H1 (cell line): ENCODE measurements around the gene KCNA5. TPM values are rescaled to one million over a fixed set of nuclear protein-coding genes. Genes with fewer than 3 reads are reported as not detected.

ENCODE experiments used
- CTCF ChIA-PET: fragments of 300-600 bp; sonication (Branson Sonifier 250); formaldehyde crosslinking; loops from one replicate; lab custom pipeline; 2021; ENCODE audit not compliant: partially characterized antibody; lab: Charles Lee
- POLR2A ChIA-PET: fragments of 300-600 bp; sonication (Branson Sonifier 250); formaldehyde crosslinking; loops from one replicate; lab custom pipeline; 2021; ENCODE audit warnings: inconsistent platforms; ENCODE audit not compliant: partially characterized antibody; lab: Charles Lee
- DNase-seq, 2 experiments: peaks; one replicate each; pipeline versions ENCODE4 v3.0.0 to v3.0.0-alpha.2; 2010 to 2022; ENCODE audit warnings: low spot score in 2 of 2, low read depth in 1 of 2, mixed read lengths in 1 of 2
- FAIRE-seq: peaks from 2 replicates; lab custom pipeline; 2011; peaks lifted over from hg19 to GRCh38; lab: Jason Lieb, UNC
- H2AFZ ChIP-seq: 2 replicates; pipeline ENCODE4 v1.8.1; 2012; ENCODE audit warnings: low read length, inconsistent platforms
- H2AK5ac ChIP-seq: 2 replicates; pipeline ENCODE4 v1.6.1; 2013; ENCODE audit warnings: low read depth, low read length
- H2BK120ac ChIP-seq: replicated peaks from 2 replicates; pipeline ENCODE3; 2013; ENCODE audit warnings: low read depth, low read length, inconsistent platforms
- H2BK12ac ChIP-seq: 2 replicates; pipeline ENCODE4 v1.6.1; 2013; ENCODE audit warnings: low read depth, low read length
- H2BK15ac ChIP-seq: 2 replicates; pipeline ENCODE4 v1.6.1; 2013; ENCODE audit warnings: low read length
- H2BK20ac ChIP-seq: 2 replicates; pipeline ENCODE4 v1.6.1; 2013; ENCODE audit warnings: low read length
- H2BK5ac ChIP-seq: 2 replicates; pipeline ENCODE4 v1.6.1; 2013; ENCODE audit warnings: low read depth, low read length
- H3K14ac ChIP-seq: 2 replicates; pipeline ENCODE4 v1.6.1; 2013; ENCODE audit warnings: inconsistent platforms; ENCODE audit not compliant: insufficient read length
- H3K18ac ChIP-seq: 2 replicates; pipeline ENCODE4 v1.6.1; 2013; ENCODE audit warnings: low read length; ENCODE audit errors: extremely low read depth
- H3K23ac ChIP-seq: 2 replicates; pipeline ENCODE4 v1.6.1; 2013; ENCODE audit warnings: inconsistent platforms; ENCODE audit not compliant: insufficient read length
- H3K23me2 ChIP-seq: 2 replicates; pipeline ENCODE4 v1.6.1; 2013; ENCODE audit warnings: low read depth, low read length
- H3K27ac ChIP-seq: 2 replicates; pipeline ENCODE4 v1.6.1; 2011; ENCODE audit warnings: low read depth, low read length, inconsistent platforms
- H3K27me3 ChIP-seq, 4 experiments: replicated peaks in 1 of 4; 1 replicate in 1 of 4; 2 replicates in 3 of 4; pipeline versions ENCODE4 v1.6.1 to v1.8.1; 2011 to 2013; ENCODE audit warnings: low read length in 3 of 4, mild to moderate bottlenecking in 3 of 4, inconsistent platforms in 2 of 4, mixed read lengths in 2 of 4, moderate library complexity in 1 of 4; ENCODE audit not compliant: control insufficient read depth in 3 of 4, insufficient read depth in 3 of 4; ENCODE audit errors: extremely low read depth in 1 of 4
- H3K36me3 ChIP-seq, 4 experiments: 2 replicates each; pipeline versions ENCODE4 v1.6.1 to v1.8.1; 2011 to 2013; ENCODE audit warnings: mild to moderate bottlenecking in 4 of 4, low read length in 3 of 4, moderate library complexity in 2 of 4, control low read depth in 1 of 4, inconsistent platforms in 1 of 4; ENCODE audit not compliant: insufficient read depth in 4 of 4, control insufficient read depth in 2 of 4
- H3K4ac ChIP-seq: replicated peaks from 2 replicates; pipeline ENCODE3; 2013; ENCODE audit warnings: low read length, low read depth, mixed read lengths, inconsistent platforms; ENCODE audit not compliant: insufficient read length
- H3K4me1 ChIP-seq, 4 experiments: replicated peaks in 1 of 4; 1 replicate in 1 of 4; 2 replicates in 3 of 4; pipeline versions ENCODE4 v1.6.1 to v1.8.1; 2011 to 2013; ENCODE audit warnings: low read length in 3 of 4, inconsistent platforms in 2 of 4, mixed read lengths in 1 of 4; ENCODE audit not compliant: insufficient read depth in 4 of 4, control insufficient read depth in 3 of 4
- H3K4me2 ChIP-seq, 2 experiments: 2 replicates each; pipeline versions ENCODE4 v1.6.1 to v1.8.1; 2011 to 2013; ENCODE audit warnings: low read depth in 2 of 2, low read length in 2 of 2, control low read depth in 1 of 2, inconsistent platforms in 1 of 2, mild to moderate bottlenecking in 1 of 2; ENCODE audit not compliant: insufficient read depth in 1 of 2
- H3K4me3 ChIP-seq, 4 experiments: fragments of 200-600, 300-600 bp in 1 of 4; sonication (generic), shearing (Covaris generic), sonication (Bioruptor Twin) in 1 of 4; 2 replicates each; pipeline versions ENCODE4 v1.5.1 to v1.8.1; 2011 to 2016; ENCODE audit warnings: low read length in 4 of 4, low read depth in 3 of 4, control low read depth in 2 of 4, inconsistent platforms in 2 of 4, mild to moderate bottlenecking in 2 of 4, mixed read lengths in 1 of 4, moderate library complexity in 1 of 4; ENCODE audit not compliant: insufficient read depth in 2 of 4; ENCODE audit errors: extremely low read depth in 1 of 4
- H3K56ac ChIP-seq: replicated peaks from 2 replicates; pipeline ENCODE3; 2013; ENCODE audit warnings: low read depth, mild to moderate bottlenecking, mixed read lengths, low read length, inconsistent platforms; ENCODE audit not compliant: insufficient read length
- H3K79me1 ChIP-seq: 2 replicates; pipeline ENCODE4 v1.6.1; 2013; ENCODE audit warnings: low read depth, low read length, control low read depth
- H3K79me2 ChIP-seq, 2 experiments: 2 replicates each; pipeline versions ENCODE4 v1.6.1 to v1.8.1; 2012 to 2013; ENCODE audit warnings: low read length in 2 of 2, mild to moderate bottlenecking in 2 of 2, inconsistent platforms in 1 of 2; ENCODE audit not compliant: insufficient read depth in 2 of 2, control insufficient read depth in 1 of 2
- H3K9ac ChIP-seq, 4 experiments: replicated peaks in 1 of 4; 1 replicate in 1 of 4; 2 replicates in 3 of 4; pipeline versions ENCODE4 v1.6.1 to v1.8.1; 2011 to 2013; ENCODE audit warnings: low read depth in 3 of 4, low read length in 3 of 4, control low read depth in 2 of 4, mild to moderate bottlenecking in 2 of 4, moderate library complexity in 2 of 4, inconsistent platforms in 1 of 4; ENCODE audit errors: extremely low read depth in 1 of 4
- H3K9me3 ChIP-seq, 2 experiments: 2 replicates each; pipeline versions ENCODE4 v1.6.1 to v1.8.1; 2012 to 2013; ENCODE audit warnings: mild to moderate bottlenecking in 2 of 2, moderate library complexity in 2 of 2, control low read depth in 1 of 2, inconsistent platforms in 1 of 2, low read depth in 1 of 2, low read length in 1 of 2, mixed read lengths in 1 of 2; ENCODE audit not compliant: insufficient read depth in 2 of 2
- H4K20me1 ChIP-seq, 2 experiments: replicated peaks in 1 of 2; 2 replicates each; pipeline versions ENCODE3 to v1.8.1; 2011 to 2013; ENCODE audit warnings: inconsistent platforms in 2 of 2, low read length in 2 of 2, mild to moderate bottlenecking in 1 of 2; ENCODE audit not compliant: insufficient read depth in 2 of 2, control insufficient read depth in 1 of 2
- H4K5ac ChIP-seq: 2 replicates; pipeline ENCODE4 v1.6.1; 2013; ENCODE audit warnings: low read length, low read depth, mixed read lengths, inconsistent platforms; ENCODE audit not compliant: insufficient read length
- H4K8ac ChIP-seq: 2 replicates; pipeline ENCODE4 v1.8.0; 2013; ENCODE audit warnings: mild to moderate bottlenecking, moderate library complexity, low read length, inconsistent platforms; ENCODE audit not compliant: insufficient read depth; ENCODE audit errors: extremely low read depth
- H4K91ac ChIP-seq: replicated peaks from 2 replicates; pipeline ENCODE3; 2013; ENCODE audit warnings: low read length, mixed read lengths, inconsistent platforms; ENCODE audit not compliant: insufficient read length
- ATF3 ChIP-seq: IDR thresholded peaks from 2 replicates; pipeline ENCODE4 v1.6.1; 2011; ENCODE audit warnings: low read depth, mild to moderate bottlenecking, low read length; ENCODE audit not compliant: insufficient read depth
- CBX5 ChIP-seq: fragments of 300-800, 300-1000 bp; sonication (generic); IDR thresholded peaks from 2 replicates; pipeline ENCODE4 v1.7.1; 2016; ENCODE audit warnings: antibody characterized with exemption, low read length, low read depth
- GTF2F1 ChIP-seq: IDR thresholded peaks from 2 replicates; pipeline ENCODE4 v1.6.1; 2012; ENCODE audit warnings: low read depth, low read length, improper control_type of control experiment, borderline replicate concordance
- HDAC6 ChIP-seq: IDR thresholded peaks from one replicate; pipeline ENCODE4 v1.7.1; 2012; ENCODE audit warnings: low read depth, mild to moderate bottlenecking, inconsistent platforms, low read length, moderate library complexity
- JUN ChIP-seq: IDR thresholded peaks from 2 replicates; pipeline ENCODE4 v1.6.1; 2011; ENCODE audit warnings: low read depth, mild to moderate bottlenecking, improper control_type of control experiment, low read length
- KDM4A ChIP-seq: IDR thresholded peaks from one replicate; pipeline ENCODE4 v1.7.1; 2012; ENCODE audit warnings: low read depth, mild to moderate bottlenecking, moderate library complexity, low read length, inconsistent platforms; ENCODE audit not compliant: severe bottlenecking
- POLR2AphosphoS5 ChIP-seq: IDR thresholded peaks from 2 replicates; pipeline ENCODE4 v1.6.1; 2011; ENCODE audit warnings: low read depth, low read length
- SP1 ChIP-seq: IDR thresholded peaks from 2 replicates; pipeline ENCODE4 v1.6.1; 2011; ENCODE audit warnings: low read depth, low read length
- WGBS, 2 experiments: shearing (Covaris generic) in 1 of 2; methylation state at CpG; one replicate each; pipeline versions ENCODE4 v1.1.6 to v1.1.7; 2013 to 2015; ENCODE audit warnings: low lambda C conversion rate in 2 of 2, mixed read lengths in 2 of 2, inconsistent platforms in 1 of 2, low coverage in 1 of 2, missing lambda C conversion rate in 1 of 2; ENCODE audit not compliant: insufficient replicate concordance in 2 of 2, insufficient coverage in 1 of 2, insufficient read length in 1 of 2; ENCODE audit errors: extremely low coverage in 1 of 2, missing lambda C conversion rate in 1 of 2; 5-methylcytosine and 5-hydroxymethylcytosine counted together
- polyA plus RNA-seq, 7 experiments: library from polyadenylated mRNA; depleted of rRNA in 3 of 7; stranded (reverse) in 5 of 7; unstranded in 2 of 7; fragments of >200 nt in 5 of 7; fragments of 200-250 nt in 2 of 7; gene quantifications; 1 replicate in 5 of 7; 2 replicates in 1 of 7; 4 replicates in 1 of 7; pipeline versions ENCODE4 v1.2.1 to v1.2.3, GENCODE V29; 2011 to 2013; ENCODE audit warnings: missing spikeins in 2 of 7, mixed read lengths in 2 of 7
- total RNA-seq: library from RNA; stranded (reverse); fragmentation: NEBNext Ultra II Directional; extraction: Animal tissue kit (Norgen Biotek cat#: 25700); gene quantifications from 2 replicates; pipeline ENCODE4 v1.2.1, GENCODE V29; 2021

KCNA5 gene
- total and polyA plus RNA-seq, 2 of the 8 experiments (the other 6 are each of a cell fraction or from before 2014, with no cell fraction given), result 0.20 to 0.29 TPM

- H4K91ac ChIP-seq, result no peak overlapping the region
- no peak overlapping the region for H3K18ac ChIP-seq
- H3K4me2 ChIP-seq, result no peak overlapping the region
- H4K8ac ChIP-seq, result no peak overlapping the region
- no peak overlapping the region for H3K56ac ChIP-seq
- H3K27me3 ChIP-seq, result no peaks in the 10 kb centered on the region
- ChIA-PET POLR2A (no interaction called here), CTCF (interaction anchor here (1.0 to 3.7 kb wide), 3 partner anchors 11 to 52 kb away, joined by 3 to 29 read pairs (median 3); no protein-coding TSS in a partner anchor)
- peaks cover 0 to 3% of the 10 kb centered on the region in 2 experiments; a peak in 1 of 4 replicates for H3K9me3 ChIP-seq
- no peak overlapping the region for H2AK5ac ChIP-seq
- H3K4me1 ChIP-seq, result no peaks in the 10 kb centered on the region
- no peak overlapping the region for H3K4me3 ChIP-seq
- no peak for FAIRE-seq
- H2BK120ac ChIP-seq, result no peak overlapping the region
- no peak overlapping the region for H2BK5ac ChIP-seq
- no peaks in the 10 kb centered on the region for H3K79me1 ChIP-seq
- no peak for DNase-seq
- H3K23ac ChIP-seq, result no peak overlapping the region
- no peak overlapping the region for H2BK20ac ChIP-seq
- H3K14ac ChIP-seq, result no peak overlapping the region
- H3K27ac ChIP-seq, result no peak overlapping the region
- no peaks in the 10 kb centered on the region for H4K20me1 ChIP-seq
- WGBS, 2 experiments, result 86% methylated on average over 11 of the region's 11 CpGs; no CpG with 5 or more reads in 1 of the 2 experiments
- no peaks in the 10 kb centered on the region for H3K23me2 ChIP-seq
- no peak overlapping the region for H2AFZ ChIP-seq
- H2BK15ac ChIP-seq, result no peak overlapping the region
- H3K79me2 ChIP-seq, result no peaks in the 10 kb centered on the region
- H2BK12ac ChIP-seq, result no peak overlapping the region
- no peak overlapping the region for H3K4ac ChIP-seq
- H3K36me3 ChIP-seq, result no peaks in the 10 kb centered on the region
- no peak overlapping the region; a peak in 1 of 7 replicates for H3K9ac ChIP-seq
- no peak for TF ChIP-seq GTF2F1
- no peak for TF ChIP-seq JUN
- TF ChIP-seq ATF3, result no peak
- no peak for TF ChIP-seq CBX5
- TF ChIP-seq POLR2AphosphoS5, result no peak
- TF ChIP-seq SP1, result no peak
- no peak for TF ChIP-seq HDAC6
- no peak for TF ChIP-seq KDM4A
- no peak overlapping the region for H4K5ac ChIP-seq
Observed at GRCh38 chr12:5032821-5033220, 10.9 kb upstream of the KCNA5 start.
